Epithelial cell of proximal tubule (primary cell): Measurements from ENCODE around the gene IRGC. TPM values are rescaled to one million over a fixed set of nuclear protein-coding genes. Genes with fewer than 3 reads are reported as not detected.

ENCODE experiments used
- DNase-seq: peaks from one replicate; pipeline ENCODE4 v3.0.0-alpha.2; 2011; ENCODE audit warnings: low read depth
- H3K4me3 ChIP-seq: 2 replicates; pipeline ENCODE4 v1.5.1; 2011; ENCODE audit warnings: low read depth, mild to moderate bottlenecking, low read length
- total RNA-seq: library from RNA; depleted of rRNA; stranded (reverse); fragments of >200 nt; gene quantifications from 2 replicates; pipeline ENCODE4 v1.2.3, GENCODE V29; 2015
- TF ChIP-seq, protein P1 (sequence below): conservative IDR thresholded peaks from 2 replicates; pipeline ENCODE4 v1.5.1; 2012; ENCODE audit warnings: low read depth, mild to moderate bottlenecking, low read length

Gene IRGC
- total RNA-seq, 1 donor from 2014 or later: not detected

DNA sequence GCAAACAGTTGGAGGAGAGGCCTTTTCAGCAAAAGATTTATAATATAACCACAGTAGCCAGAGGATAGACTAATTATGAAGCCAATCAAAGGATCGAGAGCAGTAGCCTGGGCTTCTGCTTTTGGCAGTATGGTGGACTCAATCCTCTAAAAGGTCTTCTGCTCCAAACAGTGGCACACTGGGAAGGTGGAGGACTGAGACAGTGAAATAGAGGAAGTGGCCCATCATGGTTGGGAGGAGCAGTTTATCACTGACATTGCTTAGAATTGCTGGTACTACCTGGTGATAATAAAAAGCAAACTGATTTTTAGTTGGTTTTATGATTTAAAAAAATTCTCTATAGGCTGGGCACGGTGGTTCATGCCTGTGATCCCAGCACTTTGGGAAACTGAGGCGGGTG, 25.0 kb upstream of the IRGC start:
- no peak for DNase-seq
- TF ChIP-seq, protein P1, sequence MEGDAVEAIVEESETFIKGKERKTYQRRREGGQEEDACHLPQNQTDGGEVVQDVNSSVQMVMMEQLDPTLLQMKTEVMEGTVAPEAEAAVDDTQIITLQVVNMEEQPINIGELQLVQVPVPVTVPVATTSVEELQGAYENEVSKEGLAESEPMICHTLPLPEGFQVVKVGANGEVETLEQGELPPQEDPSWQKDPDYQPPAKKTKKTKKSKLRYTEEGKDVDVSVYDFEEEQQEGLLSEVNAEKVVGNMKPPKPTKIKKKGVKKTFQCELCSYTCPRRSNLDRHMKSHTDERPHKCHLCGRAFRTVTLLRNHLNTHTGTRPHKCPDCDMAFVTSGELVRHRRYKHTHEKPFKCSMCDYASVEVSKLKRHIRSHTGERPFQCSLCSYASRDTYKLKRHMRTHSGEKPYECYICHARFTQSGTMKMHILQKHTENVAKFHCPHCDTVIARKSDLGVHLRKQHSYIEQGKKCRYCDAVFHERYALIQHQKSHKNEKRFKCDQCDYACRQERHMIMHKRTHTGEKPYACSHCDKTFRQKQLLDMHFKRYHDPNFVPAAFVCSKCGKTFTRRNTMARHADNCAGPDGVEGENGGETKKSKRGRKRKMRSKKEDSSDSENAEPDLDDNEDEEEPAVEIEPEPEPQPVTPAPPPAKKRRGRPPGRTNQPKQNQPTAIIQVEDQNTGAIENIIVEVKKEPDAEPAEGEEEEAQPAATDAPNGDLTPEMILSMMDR: no peak

DNA sequence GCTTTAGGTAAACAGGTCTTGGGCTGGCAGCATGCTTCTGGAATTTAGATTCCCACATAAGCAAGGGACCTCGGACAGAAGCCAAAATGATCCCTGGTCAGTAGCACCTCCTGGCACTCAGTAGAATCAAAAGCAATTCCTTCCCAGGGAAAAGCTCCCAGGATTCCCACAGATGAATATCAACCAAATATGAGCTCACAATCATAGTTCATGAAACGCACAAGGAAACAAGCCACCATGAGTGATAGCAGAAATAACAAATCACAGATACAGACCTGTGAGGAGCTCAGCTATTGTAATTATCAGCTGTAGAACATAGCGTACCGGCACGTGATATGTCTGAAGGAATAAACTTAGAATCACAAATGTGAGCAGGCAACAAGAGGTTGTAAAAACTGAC, 24.1 kb upstream of the IRGC start:
- no peak for DNase-seq
- TF ChIP-seq, protein P1: no peak

More for the DNA sequence above, 25.0 kb upstream of the IRGC start:
- H3K4me3 ChIP-seq: no peak overlapping the region

GRCh38 chr19:43692385-43692784, 23.5 kb upstream of the IRGC start:
- no peak overlapping the region for H3K4me3 ChIP-seq
- no peak for DNase-seq
- TF ChIP-seq, protein P1: no peak

More for the DNA sequence above, 24.1 kb upstream of the IRGC start:
- H3K4me3 ChIP-seq: no peak overlapping the region

DNA sequence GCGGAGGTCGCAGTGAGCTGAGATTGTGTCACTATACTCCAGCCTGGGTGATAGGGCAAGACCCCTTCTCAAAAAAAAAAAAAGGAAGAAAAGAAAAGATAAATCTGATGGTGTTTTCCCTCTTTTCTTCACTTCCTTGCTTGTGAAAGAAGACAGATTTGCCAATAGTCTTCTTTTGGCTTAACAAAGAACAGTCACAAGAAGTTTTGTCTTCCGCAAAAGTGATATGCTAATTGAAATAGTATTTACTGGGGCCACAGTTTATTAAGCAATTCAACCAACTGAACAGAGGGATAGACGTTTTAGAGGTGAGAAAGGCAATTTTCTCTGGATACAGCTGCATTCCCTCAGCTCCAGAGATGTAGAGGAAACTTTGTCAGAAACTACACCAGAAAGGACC, 23.0 kb upstream of the IRGC start:
- no peak for DNase-seq
- TF ChIP-seq, protein P1: no peak
- H3K4me3 ChIP-seq: no peak overlapping the region

- TF ChIP-seq, protein P1: no peak
- H3K4me3 ChIP-seq: no peak overlapping the region
Observed at GRCh38 chr19:43694553-43694952, 21.3 kb upstream of the IRGC start.

DNA sequence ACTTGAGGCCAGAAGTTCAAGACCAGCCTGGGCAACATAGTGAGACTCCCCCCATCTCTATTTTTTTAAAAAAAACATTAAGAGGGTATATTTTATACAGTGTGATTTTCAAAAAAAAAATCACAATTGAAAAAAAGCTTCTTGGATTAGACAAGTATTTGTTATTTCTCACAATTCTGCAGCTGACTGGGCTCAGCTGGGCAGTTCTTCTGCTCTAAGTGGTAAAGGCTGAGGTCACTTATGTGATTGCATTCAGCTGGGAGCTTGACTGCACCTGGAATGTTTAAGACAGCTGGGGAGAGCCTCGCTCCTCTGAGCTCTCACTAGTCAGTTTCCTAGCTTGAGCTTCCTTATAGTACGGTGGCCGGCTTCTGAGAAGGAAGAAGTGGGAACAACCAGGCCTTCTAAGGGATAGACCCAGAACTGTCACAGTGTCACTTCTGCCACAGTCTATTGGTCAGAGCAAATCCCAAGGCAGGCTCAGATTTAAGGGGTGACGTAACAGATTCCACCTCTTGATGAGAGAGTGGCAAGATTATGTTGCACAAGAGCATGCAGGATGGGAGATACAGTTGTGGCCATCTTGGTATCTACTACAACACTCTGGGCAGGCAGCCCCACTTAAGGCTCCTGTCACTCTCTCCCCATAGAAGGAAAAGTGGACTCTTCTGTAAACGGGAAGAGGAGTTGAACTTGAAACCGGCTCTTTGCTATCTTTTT, 19.7 kb upstream of the IRGC start:
- no peak for DNase-seq
- H3K4me3 ChIP-seq: no peak overlapping the region
- TF ChIP-seq, protein P1: no peak

More at GRCh38 chr19:43694553-43694952, 21.3 kb upstream of the IRGC start:
- DNase-seq: no peak

GRCh38 chr19:43697295-43697694, 18.6 kb upstream of the IRGC start:
- DNase-seq: no peak
- TF ChIP-seq, protein P1: no peak

More at GRCh38 chr19:43697295-43697694, 18.6 kb upstream of the IRGC start:
- H3K4me3 ChIP-seq: no peak overlapping the region
